Activated CD8-positive, alpha-beta memory T cell treated with anti-CD3 and anti-CD28 coated beads, Interleukin-2, amount 50 U/mL, for 1 hour (primary cell): Measurements from ENCODE around the gene ADAM12.

Experiments
- DNase-seq: peaks from one replicate; pipeline ENCODE4 v3.0.0-alpha.2; 2020; ENCODE audit errors: extremely low read depth

The ADAM12 gene

DNA sequence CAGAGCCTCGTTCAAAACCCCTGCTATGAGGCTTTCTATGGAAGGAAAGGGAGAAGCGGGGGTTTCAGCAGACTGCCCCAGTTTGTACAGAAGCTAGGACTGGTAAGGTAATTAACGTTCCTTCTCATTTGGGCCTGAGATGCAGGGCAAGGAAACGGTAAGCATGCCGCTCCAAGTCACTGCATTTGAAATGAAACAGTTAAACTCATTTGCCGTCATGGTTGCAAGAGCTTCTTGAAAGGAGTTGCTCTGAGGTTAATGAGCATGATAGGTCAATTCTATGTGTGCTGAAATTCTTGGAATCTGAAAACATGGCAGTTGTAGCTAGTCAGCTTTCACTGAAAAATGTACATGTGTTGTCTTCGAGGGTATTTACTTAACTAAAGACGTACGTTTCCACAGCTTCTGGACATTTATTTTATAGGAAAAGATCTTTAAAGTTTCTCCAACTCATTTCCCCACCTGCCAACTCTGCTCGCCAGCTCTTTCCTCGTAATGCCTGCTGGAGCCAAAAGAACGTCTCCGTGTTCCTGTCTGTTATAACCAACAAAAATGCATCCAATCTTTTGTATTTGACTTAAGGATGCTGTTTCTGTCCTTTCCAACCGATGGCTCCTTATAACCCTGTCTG lies 73.3 kb downstream of the ADAM12 start:
- no peak for DNase-seq

DNA sequence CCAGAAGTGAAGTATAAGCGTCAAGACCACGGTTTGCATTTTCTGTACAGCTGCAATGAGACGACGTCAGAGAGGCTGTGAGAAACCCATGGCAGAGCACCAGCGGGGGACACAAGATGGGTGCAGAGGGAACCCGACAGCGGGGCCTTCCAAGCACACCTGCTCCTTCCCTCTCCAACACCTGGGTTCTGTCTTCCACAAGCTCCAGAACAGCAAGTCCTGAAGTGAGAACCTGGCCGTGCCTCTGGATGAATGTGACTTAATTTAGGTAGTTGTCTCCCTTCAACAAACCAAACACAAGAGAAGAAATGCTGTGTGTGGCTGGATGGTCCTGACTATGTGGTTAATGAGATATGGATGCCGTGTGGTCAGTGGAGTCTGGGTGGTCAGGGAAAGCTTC lies 76.1 kb downstream of the ADAM12 start:
- no peak for DNase-seq

DNA sequence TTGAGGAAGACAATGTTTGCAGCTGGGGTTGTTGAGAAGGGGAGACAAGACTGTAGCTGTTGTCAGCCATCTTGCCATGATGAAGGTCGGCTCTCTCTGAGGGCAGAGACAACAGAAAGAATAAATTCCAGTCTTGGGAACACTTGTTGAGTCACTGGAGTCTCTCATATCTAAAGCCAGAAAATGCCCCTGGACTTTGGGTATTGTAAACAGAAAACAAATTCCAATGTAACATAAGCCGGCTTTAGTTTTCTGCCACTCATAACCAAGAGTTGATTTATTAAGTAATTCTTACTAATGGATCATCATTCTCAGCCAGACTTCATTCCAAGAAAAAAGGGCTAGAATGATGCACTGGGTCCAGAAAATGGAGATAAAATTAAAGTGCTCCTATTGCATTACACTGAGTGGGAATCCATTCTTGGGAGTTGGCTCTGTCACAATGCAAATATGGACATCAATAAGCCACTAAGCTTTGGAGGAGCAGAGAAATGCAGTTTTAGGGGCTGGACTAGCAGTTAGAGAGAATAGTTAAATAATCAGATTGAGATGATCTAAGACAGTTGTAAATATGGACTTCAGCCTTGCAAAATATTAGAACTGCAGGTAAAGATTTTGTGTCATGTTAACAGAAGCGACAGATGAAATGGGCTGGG lies 78.9 kb downstream of the ADAM12 start:
- DNase-seq = no peak

DNA sequence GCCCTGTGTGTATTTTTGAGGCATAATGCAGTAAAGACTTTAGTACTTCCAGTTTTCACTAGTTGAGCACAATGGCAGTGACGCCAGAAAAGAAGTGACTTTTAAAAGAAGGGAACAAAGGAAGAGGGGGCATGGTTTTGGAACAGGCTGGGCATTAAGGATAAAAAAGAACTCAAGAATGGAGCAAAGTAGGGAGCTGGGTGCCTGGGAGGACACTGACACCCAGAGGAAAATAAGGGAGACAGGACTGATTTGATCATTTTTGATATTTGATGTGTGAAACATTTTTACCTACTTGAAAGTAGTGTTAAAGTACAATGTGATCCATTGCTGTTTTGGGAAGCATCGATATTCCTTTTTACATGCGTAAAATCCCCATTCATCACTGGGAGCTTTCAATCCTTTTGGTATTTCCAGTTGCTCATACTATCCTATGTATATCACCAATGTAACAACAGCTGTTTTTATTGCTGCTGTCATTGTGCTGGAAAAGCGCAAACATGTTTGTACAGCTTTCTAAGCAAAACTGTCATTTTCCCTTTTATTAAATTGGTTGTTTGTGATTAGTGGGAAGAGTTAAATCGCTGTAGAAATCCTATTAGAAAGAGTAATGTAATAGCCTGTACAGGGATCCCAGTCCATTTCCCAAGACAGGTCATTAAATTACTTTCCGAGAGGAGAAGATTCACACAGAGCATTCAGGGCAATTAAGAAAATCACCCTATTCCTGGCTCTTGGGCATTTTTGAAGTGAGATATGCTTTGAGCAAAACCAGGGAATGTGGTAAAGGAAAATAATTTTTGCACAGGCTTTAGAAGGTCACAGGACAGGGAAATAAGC lies 85.2 kb downstream of the ADAM12 start:
- no peak for DNase-seq

DNA sequence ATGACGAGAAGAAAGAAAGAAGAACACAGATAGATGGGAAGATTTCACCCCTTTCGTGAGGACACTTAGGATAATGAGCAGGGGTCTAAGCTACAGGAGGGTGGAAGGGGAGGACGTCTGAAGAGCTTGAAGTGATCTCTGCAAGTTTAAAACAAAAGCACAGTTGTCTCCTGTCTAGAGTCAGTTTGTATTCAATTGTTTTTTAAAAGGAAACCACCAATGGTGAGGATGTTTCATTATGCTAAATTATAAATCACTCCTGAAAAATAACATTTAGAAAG lies 85.9 kb downstream of the ADAM12 start:
- DNase-seq = no peak

DNA sequence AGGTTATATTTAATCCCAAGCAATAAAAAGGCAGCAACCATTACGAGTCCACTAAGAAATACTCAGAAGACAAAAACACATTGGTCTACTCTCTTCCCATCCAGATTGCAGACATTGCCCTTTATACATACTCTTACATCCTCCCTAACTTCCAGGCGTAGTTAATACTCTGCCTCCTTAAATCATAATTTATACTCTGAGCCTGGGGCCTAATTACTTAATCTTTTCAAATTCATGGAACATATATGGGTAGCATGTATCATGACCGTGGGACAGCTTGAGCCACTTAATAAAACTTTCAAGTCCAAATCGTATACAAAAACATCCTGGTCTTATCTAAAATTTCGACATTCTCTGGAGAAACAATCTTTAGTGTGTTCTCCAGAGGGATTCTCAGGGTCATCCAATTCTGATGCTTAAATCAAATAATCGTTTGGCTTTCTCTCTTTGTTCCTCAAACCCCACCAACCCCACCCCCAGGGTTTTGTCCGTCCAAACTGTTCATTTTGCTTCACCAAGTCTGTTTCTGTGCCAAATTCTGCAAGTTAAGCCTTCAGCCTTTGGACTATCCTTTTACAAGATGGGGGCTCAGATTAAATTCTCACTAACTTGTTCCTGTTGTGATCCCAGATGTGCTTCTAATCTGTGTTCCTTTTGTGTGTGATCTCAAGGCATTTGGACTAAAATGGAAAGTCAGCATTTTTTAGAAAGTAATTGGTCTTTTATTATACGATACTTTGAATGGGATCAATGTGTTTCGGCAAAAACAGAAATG lies 86.4 kb downstream of the ADAM12 start:
- DNase-seq = no peak

DNA sequence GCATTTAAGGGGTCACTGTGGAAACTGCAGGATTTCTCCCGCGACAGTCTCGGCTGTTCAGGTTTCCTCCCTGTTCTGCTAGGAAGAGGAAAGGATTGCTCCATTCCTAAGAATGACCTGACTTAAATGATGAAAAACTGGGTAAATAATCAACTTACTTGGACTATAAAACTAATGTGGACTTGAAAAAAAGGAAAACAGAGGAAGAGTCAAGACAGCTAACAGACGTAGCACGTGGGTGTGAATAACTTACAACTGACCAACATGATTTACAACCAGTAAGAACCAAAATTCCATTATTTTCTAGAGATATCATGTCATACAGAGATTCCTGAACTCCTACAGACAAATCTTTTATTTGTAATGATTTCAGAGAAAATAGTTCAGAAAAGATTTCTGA lies 93.8 kb downstream of the ADAM12 start:
- DNase-seq = no peak

DNA sequence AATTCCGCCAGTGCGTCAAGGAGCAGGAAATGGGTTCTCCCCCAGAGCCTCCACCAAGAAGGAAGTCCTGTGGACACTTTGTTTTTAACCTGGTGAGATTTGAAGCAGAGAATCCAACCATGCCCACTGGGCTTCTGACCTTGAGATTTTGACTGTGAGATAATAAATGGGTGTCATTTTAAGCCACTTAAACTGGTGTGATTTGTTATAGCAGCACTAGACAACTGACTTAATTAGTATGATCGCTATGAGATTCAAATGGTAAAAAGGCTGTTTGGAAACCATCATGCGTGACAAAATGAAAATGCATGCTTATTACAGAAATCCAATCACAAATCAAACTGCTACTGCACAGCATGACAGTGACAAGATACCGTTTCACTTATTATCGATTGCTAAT lies 98.0 kb downstream of the ADAM12 start:
- no peak for DNase-seq

DNA sequence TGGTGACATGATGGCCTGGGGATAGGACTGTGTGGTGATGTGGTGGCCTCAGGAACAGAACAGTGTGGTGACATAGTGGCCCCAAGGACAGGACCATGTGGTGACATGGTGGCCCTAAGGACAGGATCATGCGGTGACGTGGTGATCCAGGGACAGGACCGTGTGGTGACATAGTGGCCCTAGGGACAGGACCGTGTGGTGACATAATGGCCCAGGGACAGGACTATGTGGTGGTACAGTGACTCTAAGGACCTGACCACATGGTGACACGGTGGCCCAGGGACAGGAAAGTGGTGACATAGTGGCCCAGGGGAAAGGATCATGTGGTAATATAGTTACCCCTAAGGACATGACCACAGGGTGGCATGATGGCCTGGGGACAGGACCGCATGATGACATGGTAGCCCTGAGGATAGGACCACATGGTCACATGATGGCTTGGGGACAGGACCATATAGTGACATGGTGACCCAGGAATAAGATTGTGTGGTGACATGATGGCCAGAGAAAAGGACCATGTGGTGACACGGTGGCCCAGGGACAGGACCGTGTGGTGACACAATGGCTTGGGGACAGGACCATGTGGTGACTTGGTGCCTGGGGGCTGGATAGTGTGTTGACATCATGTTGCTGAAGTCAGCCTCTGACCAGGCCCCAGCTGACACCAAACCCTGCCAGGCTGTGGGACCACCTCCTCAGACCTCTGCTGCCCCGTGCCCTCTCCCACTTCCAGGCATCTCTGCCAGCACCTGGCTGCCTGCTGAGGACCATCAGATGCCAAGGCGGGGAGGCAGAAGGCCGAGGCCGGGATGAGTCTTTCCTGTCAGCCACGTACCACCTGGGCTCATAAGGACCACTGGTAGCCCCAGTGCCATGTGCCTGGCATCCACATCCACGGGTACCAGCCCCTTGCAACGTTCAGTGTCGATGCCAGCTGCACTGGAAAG lies 99.5 kb downstream of the ADAM12 start:
- DNase-seq = no peak

DNA sequence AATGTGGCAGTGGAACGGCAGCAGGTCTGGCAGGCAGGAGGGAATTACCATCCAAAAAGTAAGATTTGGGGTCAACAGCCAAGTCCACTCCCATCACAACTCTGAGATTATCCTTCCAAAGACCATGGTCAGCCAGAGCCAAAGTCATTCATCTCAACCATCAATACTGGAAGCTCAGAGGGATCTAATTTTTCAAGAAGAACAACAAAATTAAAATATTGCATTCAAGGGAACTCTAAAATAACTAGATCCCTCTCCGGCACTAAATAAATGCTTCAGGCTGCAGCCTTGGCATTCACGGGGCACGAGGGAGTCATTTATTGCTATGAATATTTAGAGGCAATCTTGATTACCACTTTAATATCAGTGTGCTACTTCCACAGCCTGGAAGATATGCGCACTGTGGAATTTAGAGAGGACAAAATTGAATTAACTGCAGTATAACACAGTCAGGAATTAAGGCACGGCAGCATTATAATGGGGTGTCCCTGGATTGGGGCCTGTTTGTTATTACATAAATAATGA lies 102.0 kb downstream of the ADAM12 start:
- DNase-seq = no peak

DNA sequence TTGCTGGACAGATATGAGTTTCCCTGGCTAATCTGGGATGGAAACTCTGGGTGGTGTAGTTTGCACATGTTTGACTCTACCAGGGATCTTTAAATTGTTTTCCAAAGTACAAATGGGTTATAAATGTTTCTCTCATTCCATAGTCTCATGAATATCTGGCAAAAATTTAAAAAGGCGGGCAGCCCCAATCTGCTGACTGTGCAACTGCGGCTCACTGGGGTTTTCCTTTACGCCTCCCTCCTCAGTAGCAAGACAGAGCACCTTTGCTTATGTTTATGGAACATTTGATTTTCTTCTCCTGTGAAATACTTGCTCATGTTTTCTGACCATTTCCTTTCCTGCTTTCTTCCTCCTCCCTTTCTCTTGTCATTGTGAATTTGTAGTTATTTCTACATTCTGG lies 105.0 kb downstream of the ADAM12 start:
- DNase-seq = no peak

DNA sequence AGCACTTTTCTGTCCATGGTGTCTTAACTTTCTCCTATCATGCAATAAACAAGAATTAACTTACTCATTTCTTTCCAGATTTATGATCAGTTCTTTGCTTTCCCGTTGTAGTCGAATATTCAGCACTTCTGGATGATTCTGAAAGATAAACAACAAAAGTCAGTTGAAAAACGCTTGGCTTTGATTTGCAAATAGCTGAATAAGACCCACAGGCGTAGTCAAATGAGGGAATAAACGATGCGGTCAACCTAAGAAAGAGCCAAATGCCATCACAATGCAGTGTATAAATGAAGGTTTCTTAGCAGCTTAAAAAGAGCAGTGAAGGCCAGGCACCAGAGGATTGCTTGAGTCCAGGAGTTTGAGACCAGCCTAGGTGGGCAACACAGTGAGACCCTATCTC lies 109.4 kb downstream of the ADAM12 start:
- no peak for DNase-seq

DNA sequence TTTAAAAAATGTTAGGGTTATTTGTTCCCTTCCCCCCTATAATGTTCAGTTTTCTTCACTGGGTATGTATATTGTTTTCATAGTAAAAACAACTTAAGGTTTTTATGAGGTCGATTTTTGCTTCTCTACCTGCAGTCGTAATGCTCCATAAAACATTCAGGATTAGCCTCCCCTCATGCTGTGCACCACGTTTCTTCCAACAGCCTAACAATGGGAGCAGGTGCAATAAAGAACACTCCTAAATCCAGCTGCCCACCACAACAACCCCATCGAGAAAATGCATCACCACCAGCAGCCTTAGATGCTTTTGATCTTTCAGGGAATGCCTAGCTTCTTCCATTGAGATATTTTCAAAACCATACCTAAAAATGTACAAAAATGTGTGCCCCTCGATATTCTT lies 111.1 kb downstream of the ADAM12 start:
- DNase-seq = no peak

DNA sequence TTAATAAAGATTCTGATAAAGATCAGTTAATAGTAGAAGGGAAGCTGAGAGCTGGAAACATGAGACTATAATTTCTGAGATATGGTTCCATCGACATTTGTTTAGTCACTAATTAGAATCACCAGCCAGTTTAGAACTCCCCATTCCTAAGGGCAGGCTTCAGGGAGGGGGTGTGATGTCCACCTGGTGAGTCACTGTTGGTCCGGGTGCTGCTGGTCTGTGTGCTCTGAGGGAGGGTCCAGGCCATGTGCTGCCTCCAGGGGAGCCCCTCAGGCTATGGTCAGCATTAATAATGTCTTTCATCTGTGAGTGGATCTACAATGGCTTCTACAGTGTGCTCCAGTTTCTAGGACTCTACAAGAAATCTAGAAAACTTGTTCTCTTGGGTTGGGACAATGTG lies 115.8 kb downstream of the ADAM12 start:
- DNase-seq = no peak

DNA sequence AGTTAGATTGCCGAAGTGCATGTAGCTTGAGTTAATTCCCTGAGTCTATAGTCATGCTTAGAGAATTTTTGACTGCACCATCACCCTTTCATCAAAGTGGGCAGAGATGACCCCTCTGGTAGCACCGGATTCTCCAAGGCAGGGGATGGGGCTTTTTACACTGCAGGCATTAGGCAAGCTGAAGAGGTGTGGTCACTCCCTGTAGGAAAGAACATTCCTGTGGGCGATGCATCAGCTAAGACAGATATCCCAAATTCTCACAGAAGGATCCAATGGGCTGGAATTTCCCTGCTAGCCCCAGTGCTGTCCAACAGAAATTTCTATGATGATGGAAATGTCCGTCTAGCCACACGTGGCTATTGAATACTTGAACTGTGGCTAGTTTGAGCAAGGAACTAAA lies 118.2 kb downstream of the ADAM12 start:
- DNase-seq = no peak

DNA sequence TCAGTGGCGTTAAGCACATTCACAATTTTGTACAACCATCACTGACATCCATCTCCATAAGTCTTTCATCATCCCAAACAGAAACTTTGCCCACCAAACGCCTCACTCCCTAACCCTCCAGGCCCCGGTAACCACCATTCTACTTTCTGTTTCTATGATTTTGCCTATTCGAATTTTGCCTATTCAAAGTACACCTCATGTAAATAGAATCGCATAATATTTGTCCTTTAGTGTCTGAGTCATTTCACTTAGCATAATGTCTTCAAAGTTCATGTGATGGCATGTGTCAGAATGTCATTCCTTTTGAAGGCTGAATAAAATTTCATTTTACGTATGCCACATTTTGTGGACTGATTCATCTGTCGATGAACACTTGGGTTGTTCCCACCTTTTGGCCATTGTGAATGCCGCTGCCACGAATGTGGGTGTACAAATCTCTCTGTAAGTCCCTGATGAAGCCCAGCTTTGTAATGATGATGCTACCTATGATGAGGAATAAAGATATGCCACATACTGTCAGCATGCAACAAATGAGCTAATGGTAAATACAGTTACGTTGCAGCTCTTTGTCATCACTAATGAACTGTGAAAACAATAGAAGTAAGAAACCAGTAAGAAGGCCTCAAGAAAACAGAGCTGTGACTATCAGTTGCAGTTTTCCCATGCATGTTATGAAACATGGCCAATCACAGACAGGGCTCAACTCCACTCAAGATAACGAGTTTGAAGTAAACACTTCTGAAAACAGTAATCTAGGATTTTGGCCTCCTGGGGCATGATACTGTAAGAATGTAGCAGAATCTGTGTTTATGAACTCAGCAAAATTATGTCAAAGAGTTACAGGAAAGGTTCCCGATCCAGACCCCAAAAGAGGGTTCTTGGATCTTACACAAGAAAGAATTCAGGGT lies 120.0 kb downstream of the ADAM12 start:
- DNase-seq = no peak

DNA sequence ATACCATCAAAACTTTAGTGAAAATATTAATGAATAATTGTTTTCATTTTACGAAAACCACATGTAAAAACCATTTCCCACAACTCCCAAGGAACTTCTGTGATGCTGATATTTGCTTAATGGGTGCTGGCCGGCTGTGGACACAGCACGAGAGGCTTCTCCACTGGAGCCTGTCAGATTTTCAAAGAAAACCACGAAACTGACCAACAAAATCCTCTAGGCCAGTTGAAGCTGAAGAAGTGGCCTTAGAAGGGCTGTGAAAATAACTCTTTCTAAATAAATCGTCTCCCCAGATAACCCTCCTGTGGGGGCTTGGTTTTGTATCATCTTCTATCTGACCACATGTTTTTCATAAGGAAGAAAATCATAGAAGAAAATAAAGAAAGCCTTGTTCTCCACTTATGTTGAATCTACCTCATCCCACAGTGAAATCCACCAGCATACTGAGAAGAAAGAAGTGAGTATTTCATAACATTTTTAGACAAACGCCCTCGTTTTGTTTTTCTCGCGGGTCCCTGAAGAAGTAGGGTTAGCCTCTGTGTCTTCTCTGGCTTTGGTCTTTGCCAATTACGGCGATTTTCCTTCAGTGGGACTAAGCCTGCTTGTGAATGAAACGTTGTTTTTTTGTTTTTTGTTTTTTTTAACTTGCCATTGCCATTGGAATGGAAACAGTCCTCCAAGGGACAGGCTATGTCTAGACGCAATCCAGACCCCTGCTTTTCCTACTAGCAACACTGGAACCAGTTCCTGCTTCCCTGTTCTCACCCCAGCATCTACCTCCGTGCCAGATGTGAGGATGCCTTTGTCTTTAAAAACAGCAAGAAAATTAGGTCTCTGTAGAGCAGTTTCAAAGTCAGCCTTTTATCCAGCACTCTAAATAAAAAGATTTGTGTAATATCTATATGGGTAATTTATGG lies 123.9 kb downstream of the ADAM12 start:
- no peak for DNase-seq

DNA sequence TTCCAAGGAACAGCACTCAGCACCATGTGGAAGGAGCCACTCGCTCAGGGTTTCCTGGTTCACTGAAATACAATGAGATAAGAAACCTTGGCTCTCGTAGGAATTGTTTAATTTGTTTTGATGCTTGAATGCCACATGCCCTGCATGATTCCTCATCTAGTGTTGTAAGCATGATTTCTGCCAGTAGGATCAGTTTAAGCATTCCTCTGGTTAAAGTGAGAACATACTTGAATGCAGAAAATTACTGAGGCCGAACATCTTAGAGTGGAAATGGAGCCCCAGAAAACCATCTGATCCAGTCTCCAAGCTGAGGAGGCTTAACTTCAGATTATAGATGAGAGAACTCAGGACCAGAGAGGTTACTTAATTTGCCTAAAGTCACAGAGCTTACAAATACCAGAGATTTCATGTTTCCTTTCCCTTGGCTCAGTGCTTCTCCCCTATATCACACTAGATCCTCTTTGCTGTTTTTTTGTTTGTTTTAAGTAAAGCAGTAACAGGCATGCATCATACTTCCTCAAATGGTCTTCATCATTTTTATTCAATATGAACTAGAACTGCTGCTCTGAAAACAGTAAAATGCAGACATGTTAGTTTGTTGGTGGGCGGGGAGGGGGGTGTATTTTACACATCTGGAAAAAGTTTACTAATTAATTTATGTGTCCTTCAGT lies 125.1 kb downstream of the ADAM12 start:
- DNase-seq = no peak
